ENCODE results near the gene CELF4. TPM values are rescaled to one million over a fixed set of nuclear protein-coding genes. Genes with fewer than 3 reads are reported as not detected.

Gene CELF4
- total and polyA plus RNA-seq, 2 donors (not counting 3 experiments of a cell fraction or from before 2014, with no cell fraction given) = not detected

DNA sequence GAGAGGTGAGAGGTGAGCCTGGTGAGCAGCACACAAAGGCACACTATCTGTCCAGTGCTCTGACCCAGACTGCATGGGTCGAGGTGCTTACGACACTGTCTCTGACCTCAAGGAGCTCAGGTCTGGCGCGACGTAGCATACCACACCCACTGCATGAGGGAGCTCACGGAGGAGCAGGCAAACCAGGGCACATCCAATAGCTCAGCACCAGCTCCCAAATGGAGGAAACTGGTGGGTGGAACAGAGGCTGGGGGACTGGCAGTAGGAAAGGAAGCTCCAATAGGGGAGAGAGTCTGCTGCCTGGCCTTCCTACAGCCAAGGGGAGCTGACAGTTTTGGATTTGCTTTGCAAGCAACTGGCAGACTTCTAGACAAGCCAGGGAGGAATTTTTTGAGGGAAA, 36.3 kb downstream of the CELF4 start:
- intact Hi-C loops (cut with micrococcal nuclease) = no loop called here
- Histone ChIP-seq H3K9me1 (replicated peaks; ENCODE audit: control insufficient read depth, extremely low read depth, insufficient read depth, low read length) (no peaks in the 10 kb centered on the region), H2AFZ (ENCODE audit: low read depth, low read length) (no peak overlapping the region), H3K4me3 (replicated peaks in 1 of 3; ENCODE audit: insufficient read depth in 1 of 3, low read depth in 1 of 3, low read length in 3 of 3) (no peak overlapping the region), H3K4me1 (ENCODE audit: control insufficient read depth, extremely low read depth, insufficient read depth, low read length) (no peaks in the 10 kb centered on the region), H3K4me2 (ENCODE audit: insufficient read depth, low read length) (no peak overlapping the region), H3K79me2 (ENCODE audit: control insufficient read depth, insufficient read depth, low read length) (no peaks in the 10 kb centered on the region), H3K9ac (replicated peaks; ENCODE audit: extremely low read depth, insufficient read depth, low read length) (no peak overlapping the region), H3K27ac (ENCODE audit: insufficient read depth, low read depth, low read length) (no peak overlapping the region), H3K27me3 (ENCODE audit: control insufficient read depth in 2 of 2, insufficient read depth in 2 of 2, low read length in 2 of 2) (peaks cover 11 to 16% of the 10 kb centered on the region in 2 experiments), H4K20me1 (replicated peaks; ENCODE audit: control insufficient read depth, extremely low read depth, insufficient read depth, low read length) (no peaks in the 10 kb centered on the region), H3K36me3 (ENCODE audit: control insufficient read depth in 2 of 2, extremely low read depth in 1 of 2, insufficient read depth in 2 of 2, low read length in 2 of 2) (no peaks in the 10 kb centered on the region), H3K9me3 (replicated peaks; ENCODE audit: control insufficient read depth, insufficient read depth, low read length) (no peaks in the 10 kb centered on the region)
- CTCF ChIA-PET = interaction anchor here (1.5 kb wide), 1 partner anchor 9 kb away, joined by 7 read pairs; no protein-coding TSS in a partner anchor
- BruUV-seq (replicated peaks) = no TSS peak
- FAIRE-seq = no peak
- POLR2A ChIA-PET = no interaction called here
- TF ChIP-seq POLR2AphosphoS5 (IDR thresholded peaks at IDR 0.05; ENCODE audit: insufficient read depth, low read depth, low read length) (no peak), EZH2 (IDR thresholded peaks at IDR 0.05; ENCODE audit: borderline replicate concordance, low read depth, low read length, severe bottlenecking) (no peak), JUN (IDR thresholded peaks at IDR 0.05; ENCODE audit: borderline replicate concordance, insufficient read depth, insufficient read length, low read depth) (no peak), FOS (IDR thresholded peaks at IDR 0.05; ENCODE audit: borderline replicate concordance, insufficient read depth, low read length) (no peak), MYC (IDR thresholded peaks at IDR 0.05; ENCODE audit: low read depth, low read length) (no peak), GATA2 (IDR thresholded peaks at IDR 0.05; ENCODE audit: insufficient read depth, insufficient read length, low read depth, low read length) (no peak), POLR2A (IDR thresholded peaks at IDR 0.05; ENCODE audit: low read depth, low read length) (no peak), CTCF (IDR thresholded peaks at IDR 0.05; ENCODE audit: extremely low read depth in 1 of 2, insufficient read depth in 1 of 2, low read depth in 1 of 2, low read length in 2 of 2) (no peak), MAX (IDR thresholded peaks at IDR 0.05; ENCODE audit: insufficient read depth, insufficient read length) (no peak)
- dilution Hi-C loops (cut with MboI; ENCODE audit: extremely low pct_ligation_motif_present, low sequenced_read_pairs) = no loop called here
- DNase-seq (ENCODE audit: low read depth, low spot score) = no peak
